Tibial artery (tissue), 4 donors: ENCODE data around the gene DLEC1.

Experiments
- DNase-seq, 2 donors: peaks; one replicate each; pipeline ENCODE4 v3.0.0-alpha.2; 2019
- H3K27ac ChIP-seq, 2 donors: fragments of 200-600 bp; sonication (generic) in 1 of 2; 1 replicate in 1 of 2; 2 replicates in 1 of 2; pipeline ENCODE4 v1.5.1; 2018 to 2019; ENCODE audit warnings: mild to moderate bottlenecking in 1 of 2
- H3K27me3 ChIP-seq, 2 donors: fragments of 200-600 bp; sonication (generic) in 1 of 2; one replicate each; pipeline versions ENCODE4 v1.5.1 to v1.6.0; 2016 to 2019
- H3K36me3 ChIP-seq, 3 donors: fragments of 200-600 bp; sonication (generic) in 2 of 3; one replicate each; pipeline ENCODE4 v1.5.1; 2016 to 2019; ENCODE audit warnings: mild to moderate bottlenecking in 2 of 3
- H3K4me1 ChIP-seq, 4 donors: fragments of 200-600 bp; sonication (generic) in 2 of 4; 1 replicate in 3 of 4; 2 replicates in 1 of 4; pipeline ENCODE4 v1.5.1; 2016 to 2019
- H3K4me3 ChIP-seq, 2 donors: fragments of 200-600 bp; sonication (generic) in 1 of 2; 1 replicate in 1 of 2; 2 replicates in 1 of 2; pipeline ENCODE4 v1.5.1; 2018 to 2019; ENCODE audit warnings: mild to moderate bottlenecking in 2 of 2
- H3K9me3 ChIP-seq, 3 donors: fragments of 200-600 bp; sonication (generic) in 1 of 3; one replicate each; pipeline ENCODE4 v1.5.1; 2016 to 2019
- intact Hi-C: fragments of 100-400 bp; cut with DNase I; formaldehyde crosslinking; loops from one replicate; pipeline ENCODE4 v1.15.0; 2023; ENCODE audit warnings: low total_unique reads
- TF ChIP-seq, protein P1 (sequence below), 2 experiments: fragments of 200-600 bp in 1 of 2; fragments of 450-650 bp in 1 of 2; IDR thresholded peaks; one replicate each; pipeline ENCODE4 v1.5.1; 2017 to 2019; ENCODE audit warnings: antibody characterized with exemption in 2 of 2, mild to moderate bottlenecking in 1 of 2, moderate library complexity in 1 of 2

Gene DLEC1

DNA sequence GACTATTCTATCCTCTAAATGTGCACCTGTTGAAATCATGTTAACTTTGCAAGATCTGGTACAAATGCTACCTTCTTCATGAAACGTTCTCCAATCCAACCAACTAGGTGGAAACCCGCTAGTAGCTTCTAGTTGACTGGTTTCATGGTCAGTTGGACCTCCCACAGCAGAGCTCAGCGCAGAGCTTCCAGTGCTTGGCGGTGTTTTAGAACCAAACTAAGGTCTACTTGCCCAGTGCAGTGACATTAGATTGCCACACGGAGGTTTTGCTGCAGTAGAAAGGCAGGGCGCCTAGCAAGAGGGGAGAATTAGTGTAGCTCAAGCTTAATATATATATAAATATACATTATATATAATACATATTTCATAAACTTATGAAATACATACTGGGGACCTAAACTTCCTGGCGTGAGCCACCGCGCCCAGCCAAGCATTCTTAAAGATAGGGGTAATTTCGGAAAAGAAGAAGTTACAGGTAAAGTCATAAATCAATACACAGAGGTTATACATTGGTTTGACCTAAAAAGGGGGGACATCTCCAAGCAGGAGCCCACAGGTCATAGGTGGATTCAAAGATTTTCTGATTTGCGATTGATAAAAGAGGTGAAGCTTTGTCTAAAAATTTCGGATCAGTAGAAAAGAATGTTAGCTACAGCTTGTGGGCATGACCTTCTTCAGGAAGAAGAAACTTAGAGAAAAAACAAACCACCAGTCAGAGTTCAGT lies 124.3 kb downstream of the DLEC1 start:
- TF ChIP-seq, protein P1, sequence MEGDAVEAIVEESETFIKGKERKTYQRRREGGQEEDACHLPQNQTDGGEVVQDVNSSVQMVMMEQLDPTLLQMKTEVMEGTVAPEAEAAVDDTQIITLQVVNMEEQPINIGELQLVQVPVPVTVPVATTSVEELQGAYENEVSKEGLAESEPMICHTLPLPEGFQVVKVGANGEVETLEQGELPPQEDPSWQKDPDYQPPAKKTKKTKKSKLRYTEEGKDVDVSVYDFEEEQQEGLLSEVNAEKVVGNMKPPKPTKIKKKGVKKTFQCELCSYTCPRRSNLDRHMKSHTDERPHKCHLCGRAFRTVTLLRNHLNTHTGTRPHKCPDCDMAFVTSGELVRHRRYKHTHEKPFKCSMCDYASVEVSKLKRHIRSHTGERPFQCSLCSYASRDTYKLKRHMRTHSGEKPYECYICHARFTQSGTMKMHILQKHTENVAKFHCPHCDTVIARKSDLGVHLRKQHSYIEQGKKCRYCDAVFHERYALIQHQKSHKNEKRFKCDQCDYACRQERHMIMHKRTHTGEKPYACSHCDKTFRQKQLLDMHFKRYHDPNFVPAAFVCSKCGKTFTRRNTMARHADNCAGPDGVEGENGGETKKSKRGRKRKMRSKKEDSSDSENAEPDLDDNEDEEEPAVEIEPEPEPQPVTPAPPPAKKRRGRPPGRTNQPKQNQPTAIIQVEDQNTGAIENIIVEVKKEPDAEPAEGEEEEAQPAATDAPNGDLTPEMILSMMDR (IDR thresholded peaks at IDR 0.05), result peak in 1 of 2 experiments; percentile 5
- no peaks in the 10 kb centered on the region for H3K36me3 ChIP-seq
- no peaks in the 10 kb centered on the region for H3K9me3 ChIP-seq
- H3K27me3 ChIP-seq, result no peaks in the 10 kb centered on the region
- DNase-seq, result no peak
- H3K4me1 ChIP-seq, result peaks cover 0 to 23% (median 15%) of the 10 kb centered on the region in 4 donors
- intact Hi-C loops, result loop anchor here (10.0 kb wide), 3 partner anchors 128 to 308 kb away; partner anchors contain the start of gene DLEC1
- no peak overlapping the region for H3K4me3 ChIP-seq
- peak overlapping the region in 1 of 2 donors; percentile 97 for H3K27ac ChIP-seq

DNA sequence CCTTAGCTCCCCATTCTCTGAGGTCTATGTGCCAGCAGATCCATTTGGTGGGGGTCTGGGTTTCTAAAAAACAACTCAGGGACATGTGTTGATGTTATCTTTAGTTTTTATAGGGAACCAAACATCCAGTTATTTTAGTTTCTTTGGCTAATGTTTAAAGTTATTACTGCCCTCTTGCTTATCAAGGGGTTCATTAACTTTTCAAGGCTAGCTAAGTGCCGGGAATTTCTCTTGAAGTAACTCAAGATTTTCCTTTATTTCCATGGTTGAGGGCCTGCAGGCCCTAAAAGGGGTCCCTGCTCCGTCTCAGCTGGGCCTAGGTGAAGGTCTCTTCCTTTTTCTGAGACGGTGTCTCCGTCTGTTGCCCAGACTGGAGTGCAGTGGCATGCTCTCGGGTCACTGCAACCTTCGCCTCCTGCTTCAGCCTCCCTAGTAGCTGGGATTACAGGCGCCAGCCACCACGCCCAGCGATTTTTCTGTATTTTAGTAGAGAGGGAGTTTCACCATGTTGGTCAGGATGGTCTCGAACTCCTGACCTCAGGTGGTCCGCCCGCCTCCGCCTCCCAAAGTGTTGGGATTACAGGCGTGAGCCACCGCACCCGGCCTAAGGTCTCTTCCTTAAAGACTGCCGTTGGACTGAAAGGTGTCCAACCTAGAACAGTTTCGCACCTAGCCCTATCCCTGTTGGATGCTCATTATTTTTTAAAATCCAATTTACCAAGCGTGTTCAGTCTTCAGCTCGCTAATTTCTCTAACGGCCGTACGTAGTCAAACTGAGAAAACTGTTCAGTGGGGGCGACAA lies 125.0 kb downstream of the DLEC1 start:
- H3K4me3 ChIP-seq, result peak overlapping the region; percentile 67 to 98
- intact Hi-C loops, result loop anchor here (2.0 to 10.0 kb wide), 4 partner anchors 25 to 309 kb away; partner anchors contain the start of genes DLEC1 and MYD88
- H3K9me3 ChIP-seq, result no peaks in the 10 kb centered on the region
- H3K27ac ChIP-seq, result peak overlapping the region; percentile 92 to 97
- no peaks in the 10 kb centered on the region for H3K36me3 ChIP-seq
- no peak for DNase-seq
- TF ChIP-seq, protein P1 (IDR thresholded peaks at IDR 0.05), result no peak
- H3K4me1 ChIP-seq, result peaks cover 0 to 31% (median 17%) of the 10 kb centered on the region in 4 donors
- no peaks in the 10 kb centered on the region for H3K27me3 ChIP-seq

DNA sequence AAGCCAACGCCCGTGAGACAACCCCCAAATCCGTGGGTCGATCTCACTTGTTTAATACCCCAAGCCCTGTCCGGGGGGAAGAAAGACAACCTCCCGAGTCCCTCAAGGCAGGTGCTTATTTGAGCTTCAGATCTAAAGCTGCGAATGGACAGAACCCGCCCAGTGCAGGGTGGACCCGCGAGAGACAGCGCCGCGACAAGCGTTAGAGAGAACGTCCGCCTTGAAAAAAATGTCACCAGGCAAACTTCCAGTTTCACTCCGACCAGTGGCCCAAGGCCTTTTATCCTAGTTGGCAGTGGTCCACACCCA lies 125.6 kb downstream of the DLEC1 start:
- TF ChIP-seq, protein P1 (IDR thresholded peaks at IDR 0.05), result no peak
- peak overlapping the region; percentile 67 to 98 for H3K4me3 ChIP-seq
- H3K27ac ChIP-seq, result peak overlapping the region; percentile 92 to 97
- H3K4me1 ChIP-seq, result peaks cover 0 to 36% (median 21%) of the 10 kb centered on the region in 4 donors
- H3K27me3 ChIP-seq, result no peaks in the 10 kb centered on the region
- H3K9me3 ChIP-seq, result no peaks in the 10 kb centered on the region
- intact Hi-C loops, result loop anchor here (2.0 to 10.0 kb wide), 4 partner anchors 26 to 310 kb away; partner anchors contain the start of genes DLEC1 and MYD88
- no peak for DNase-seq
- H3K36me3 ChIP-seq, result no peaks in the 10 kb centered on the region

DNA sequence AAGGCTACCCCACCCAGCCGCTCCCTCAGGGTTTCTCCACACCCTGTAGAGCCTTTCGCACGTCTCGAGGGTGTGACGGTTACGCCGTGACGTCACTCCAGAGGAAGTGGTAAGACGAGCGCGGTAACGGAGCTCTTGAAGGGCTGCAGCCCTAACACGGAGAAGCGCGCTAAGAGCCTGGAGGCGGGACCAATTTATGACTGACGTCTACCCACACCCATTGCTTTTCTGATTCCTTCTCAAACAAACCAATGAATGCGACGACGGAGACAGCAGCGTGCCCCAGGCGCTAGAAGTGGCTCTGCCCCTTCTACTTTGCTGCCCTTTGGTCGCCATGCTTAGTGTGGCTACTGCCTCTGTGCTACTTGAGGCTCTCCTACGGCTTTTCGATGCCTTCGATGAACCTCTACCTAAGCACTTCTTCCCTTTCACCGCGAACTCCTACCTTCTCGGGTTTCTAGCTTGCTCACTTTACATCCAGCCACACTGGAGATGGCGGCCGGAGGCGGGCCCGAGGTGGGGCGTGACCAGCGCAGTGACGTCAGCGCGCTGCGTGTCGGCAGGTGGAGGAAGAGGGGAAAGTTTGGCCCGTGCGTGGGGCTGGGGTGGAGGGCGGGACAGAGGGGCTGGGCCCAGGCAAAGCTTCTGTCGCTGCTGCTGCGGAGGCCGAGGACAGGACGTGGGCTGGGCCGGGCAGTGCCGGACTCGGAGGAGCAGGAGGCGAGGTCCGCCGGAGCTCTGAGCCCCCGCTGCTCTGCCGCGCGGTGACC lies 126.1 kb downstream of the DLEC1 start, which contains the start of gene OXSR1:
TSS of gene OXSR1 (plus strand) at position 586 of the 770 bp plus-strand sequence. CDS start 340 bp downstream, outside the sequence.
- H3K27ac ChIP-seq, result peak within 1 kb of the TSS; percentile 92 to 97
- TF ChIP-seq, protein P1 (IDR thresholded peaks at IDR 0.05), result no peak
- H3K36me3 ChIP-seq, result no peaks in the 10 kb centered on the region
- H3K27me3 ChIP-seq, result no peaks in the 10 kb centered on the region
- H3K4me1 ChIP-seq, result peaks cover 0 to 42% (median 22%) of the 10 kb centered on the region in 4 donors
- no peaks in the 10 kb centered on the region for H3K9me3 ChIP-seq
- DNase-seq, result peak; percentile 99
- intact Hi-C loops, result loop anchor here (2.0 to 10.0 kb wide), 4 partner anchors 26 to 310 kb away; partner anchors contain the start of genes DLEC1 and MYD88
- peak within 1 kb of the TSS; percentile 67 to 98 for H3K4me3 ChIP-seq
